HG02759 (cell line): Measurements from ENCODE around the gene ZBTB16.

Source experiments
- ATAC-seq: cut with Tn5 transposase; IDR thresholded peaks from one replicate; pipeline ENCODE4 v1.9.1; 2021; ENCODE audit warnings: mild to moderate bottlenecking, moderate library complexity; ENCODE audit not compliant: unreplicated experiment

The ZBTB16 gene

GRCh38 chr11:114165326-114166230 lies 106.1 kb downstream of the ZBTB16 start:
- no peak for ATAC-seq

- no peak for ATAC-seq
Observed at GRCh38 chr11:114166362-114166761, 106.9 kb downstream of the ZBTB16 start.

GRCh38 chr11:114166897-114167323 lies 107.4 kb downstream of the ZBTB16 start:
- ATAC-seq: no peak

GRCh38 chr11:114167355-114167754 lies 107.8 kb downstream of the ZBTB16 start:
- no peak for ATAC-seq

GRCh38 chr11:114167771-114168448 lies 108.4 kb downstream of the ZBTB16 start:
- ATAC-seq: no peak

- ATAC-seq: no peak
Observed at GRCh38 chr11:114168691-114169090, 109.2 kb downstream of the ZBTB16 start.

- no peak for ATAC-seq
Observed at GRCh38 chr11:114169321-114169749, 109.8 kb downstream of the ZBTB16 start.

GRCh38 chr11:114169821-114170220 lies 110.3 kb downstream of the ZBTB16 start:
- ATAC-seq: no peak

- ATAC-seq: no peak
Observed at GRCh38 chr11:114170226-114170625, 110.7 kb downstream of the ZBTB16 start.

GRCh38 chr11:114171257-114172054 lies 111.9 kb downstream of the ZBTB16 start:
- ATAC-seq: no peak

GRCh38 chr11:114172055-114172861 lies 112.7 kb downstream of the ZBTB16 start:
- ATAC-seq: no peak

GRCh38 chr11:114172871-114173444 lies 113.4 kb downstream of the ZBTB16 start:
- ATAC-seq: no peak

GRCh38 chr11:114173843-114174242 lies 114.3 kb downstream of the ZBTB16 start:
- no peak for ATAC-seq

GRCh38 chr11:114174712-114175495 lies 115.4 kb downstream of the ZBTB16 start:
- no peak for ATAC-seq

- no peak for ATAC-seq
Observed at GRCh38 chr11:114175706-114176105, 116.2 kb downstream of the ZBTB16 start.

GRCh38 chr11:114176321-114176720 lies 116.8 kb downstream of the ZBTB16 start:
- ATAC-seq: no peak

GRCh38 chr11:114178656-114179055 lies 119.1 kb downstream of the ZBTB16 start:
- ATAC-seq: no peak

- no peak for ATAC-seq
Observed at GRCh38 chr11:114179234-114179941, 119.9 kb downstream of the ZBTB16 start.
